ENCODE results near the gene MRPL24.

MRPL24 gene

DNA sequence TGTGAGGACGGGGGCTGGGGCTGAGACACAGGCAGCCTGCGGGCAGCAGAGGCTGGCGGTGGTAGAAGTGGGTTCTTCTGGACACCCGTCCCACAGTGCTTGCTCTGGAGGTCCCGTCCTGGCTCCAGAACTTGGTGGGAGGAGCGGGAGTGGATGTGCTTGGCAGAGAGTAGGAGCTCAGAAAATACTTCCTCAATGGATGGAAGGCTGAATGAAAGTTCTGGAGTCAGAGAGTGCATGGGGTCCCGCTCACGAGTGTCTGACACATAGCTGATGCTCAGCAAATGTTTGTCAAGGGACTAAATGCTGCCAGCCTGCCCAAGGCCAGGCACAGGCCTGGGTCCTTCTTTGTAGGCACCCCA lies 50.2 kb downstream of the MRPL24 start:
- no peak for DNase-seq

DNA sequence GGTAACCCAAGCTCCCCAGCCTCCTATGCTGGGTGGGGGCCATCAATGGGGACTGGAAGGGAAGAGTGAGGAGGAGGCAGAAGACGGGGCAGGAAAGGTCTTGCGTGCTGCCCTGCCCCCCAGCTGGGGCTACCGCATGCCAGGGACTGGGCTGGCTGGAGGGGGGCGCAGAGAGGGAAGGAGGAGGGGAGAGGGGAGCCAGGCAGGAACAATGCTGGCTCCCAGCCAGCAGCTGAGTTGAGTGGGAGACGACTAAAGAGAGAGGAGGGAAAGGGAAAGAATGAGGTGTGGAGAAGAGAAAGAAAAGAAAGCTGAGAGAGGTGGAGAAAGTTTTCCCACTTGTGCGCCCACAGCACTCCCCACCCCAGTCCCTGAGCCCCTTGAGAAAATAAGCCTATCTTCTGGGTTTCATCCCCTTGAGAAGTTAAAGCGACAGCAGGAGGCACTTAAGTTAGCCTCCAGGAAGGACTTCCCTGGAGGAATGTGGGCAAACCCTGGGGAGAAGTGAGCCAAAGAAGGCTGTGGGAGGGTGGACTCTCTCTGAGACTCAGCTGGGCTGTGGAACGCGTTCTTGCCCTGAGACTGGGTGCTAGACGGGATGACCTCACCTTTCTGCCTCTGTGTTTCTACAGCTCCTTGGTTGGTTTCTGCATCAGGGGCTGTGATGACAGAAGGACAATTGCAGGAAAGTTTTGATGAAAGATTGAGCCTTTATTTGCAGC lies 50.8 kb downstream of the MRPL24 start:
- DNase-seq, result no peak

DNA sequence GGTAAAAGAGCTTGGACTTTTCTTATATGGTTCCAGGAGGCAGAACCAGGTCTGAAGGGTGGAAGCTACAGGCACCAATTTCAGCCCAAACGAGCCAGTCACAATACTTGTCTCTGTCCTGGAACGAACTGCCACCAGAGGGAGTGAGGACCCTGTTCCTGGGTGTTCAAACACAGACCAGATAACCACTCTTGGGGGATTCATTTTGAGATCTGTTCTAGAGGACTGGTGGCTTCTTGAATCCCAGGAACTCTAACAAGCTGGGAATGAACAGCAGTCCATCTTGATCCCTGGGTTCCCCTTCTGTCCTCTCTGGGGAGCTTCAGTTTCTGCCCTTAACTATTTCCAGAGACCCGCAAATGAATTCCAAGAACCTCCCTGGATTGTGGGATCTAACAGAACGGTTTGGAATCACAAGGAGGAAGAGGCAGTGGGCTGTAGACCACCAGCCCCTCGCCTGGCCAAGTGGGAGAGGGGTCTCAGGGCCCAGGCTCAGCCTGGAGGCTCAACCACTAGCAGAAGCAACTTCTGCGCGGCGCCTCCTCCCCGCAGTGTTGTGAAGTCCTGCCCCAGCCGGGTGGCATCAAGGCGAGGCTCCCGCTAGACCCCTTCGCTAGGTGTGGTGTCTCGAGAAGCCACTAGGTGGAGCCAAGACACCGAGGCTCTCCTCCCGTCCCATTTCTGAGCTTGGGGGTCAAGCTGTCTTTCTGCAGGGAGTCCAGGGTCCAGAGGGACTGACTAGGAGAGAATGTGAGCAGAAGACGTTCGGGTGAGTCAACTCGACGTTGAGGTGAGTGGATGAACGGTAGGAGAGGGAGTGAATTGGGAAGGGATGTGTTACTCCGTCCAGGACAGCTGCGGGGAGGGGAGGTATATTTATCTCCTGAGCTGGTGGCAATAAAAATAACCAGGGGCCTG lies 51.6 kb downstream of the MRPL24 start:
- peak; percentile 42 for DNase-seq

Data from NCI-H1436 treated with DMSO at 0.1 percent for 48 hours (cell line).